T-helper 2 cell treated with Interferon-gamma antibody and Interleukin-4, amounts not matched to agents 100 ng/mL and 5 ng/mL, for 36 hours (primary cell): ENCODE data around the gene RAB20. TPM values are rescaled to one million over a fixed set of nuclear protein-coding genes. Genes with fewer than 3 reads are reported as not detected.
"Not testable (repeated sequence)": the region's sequence is repeated elsewhere in the genome, so short reads cannot be mapped to it uniquely, and the experiment has no call there.

Experiments
- intact Hi-C: fragments of 100-400 bp; cut with micrococcal nuclease; formaldehyde crosslinking; loops from one replicate; pipeline ENCODE4 v1.15.1; 2023
- total RNA-seq: library from RNA; stranded (reverse); gene quantifications from 2 replicates; pipeline ENCODE4 v1.2.3, GENCODE V29; 2022

The RAB20 gene
- total RNA-seq, 1 donor from 2014 or later = 2.3 TPM

DNA sequence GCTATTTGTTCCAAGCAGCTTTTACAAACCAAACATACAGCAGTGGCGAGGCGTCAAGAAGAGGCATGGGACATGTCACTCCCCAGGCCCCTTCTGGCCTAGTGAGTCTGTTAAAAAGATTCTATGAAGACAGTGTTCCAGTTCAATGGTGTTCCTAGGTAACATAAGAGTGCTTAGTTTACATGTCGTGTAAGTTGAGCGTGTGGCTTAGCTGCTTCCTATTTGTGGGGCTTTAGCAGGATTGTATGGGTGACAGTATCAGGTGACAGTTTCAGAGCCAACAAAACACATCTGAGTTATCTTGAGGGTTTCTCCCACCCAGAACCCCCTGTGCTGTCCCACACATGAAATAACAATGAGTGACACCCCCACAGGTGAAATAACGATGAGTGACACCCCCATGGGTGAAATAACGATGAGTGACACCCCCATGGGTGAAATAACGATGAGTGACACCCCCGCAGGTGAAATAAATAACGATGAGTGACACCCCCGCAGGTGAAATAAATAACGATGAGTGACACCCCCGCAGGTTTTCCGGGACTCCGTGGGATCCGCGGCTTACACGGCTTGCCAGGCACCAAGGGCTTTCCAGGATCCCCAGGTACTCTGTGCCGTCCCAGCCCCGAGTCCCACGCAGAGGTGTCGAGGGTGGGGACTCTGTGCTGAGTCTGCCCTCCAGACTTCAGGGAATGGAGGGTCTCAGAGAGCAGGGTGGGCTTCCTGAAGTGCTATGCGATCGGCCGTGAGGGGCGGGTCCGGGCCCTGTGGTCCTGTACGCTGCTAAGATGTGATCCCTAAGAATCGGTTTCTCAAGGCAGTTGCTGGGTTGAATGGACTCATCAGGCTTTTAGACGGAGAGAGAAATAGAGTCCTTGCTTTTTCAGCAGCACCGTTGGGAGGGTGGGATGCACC lies 68.6 kb downstream of the RAB20 start:
- intact Hi-C loops = no loop called here

DNA sequence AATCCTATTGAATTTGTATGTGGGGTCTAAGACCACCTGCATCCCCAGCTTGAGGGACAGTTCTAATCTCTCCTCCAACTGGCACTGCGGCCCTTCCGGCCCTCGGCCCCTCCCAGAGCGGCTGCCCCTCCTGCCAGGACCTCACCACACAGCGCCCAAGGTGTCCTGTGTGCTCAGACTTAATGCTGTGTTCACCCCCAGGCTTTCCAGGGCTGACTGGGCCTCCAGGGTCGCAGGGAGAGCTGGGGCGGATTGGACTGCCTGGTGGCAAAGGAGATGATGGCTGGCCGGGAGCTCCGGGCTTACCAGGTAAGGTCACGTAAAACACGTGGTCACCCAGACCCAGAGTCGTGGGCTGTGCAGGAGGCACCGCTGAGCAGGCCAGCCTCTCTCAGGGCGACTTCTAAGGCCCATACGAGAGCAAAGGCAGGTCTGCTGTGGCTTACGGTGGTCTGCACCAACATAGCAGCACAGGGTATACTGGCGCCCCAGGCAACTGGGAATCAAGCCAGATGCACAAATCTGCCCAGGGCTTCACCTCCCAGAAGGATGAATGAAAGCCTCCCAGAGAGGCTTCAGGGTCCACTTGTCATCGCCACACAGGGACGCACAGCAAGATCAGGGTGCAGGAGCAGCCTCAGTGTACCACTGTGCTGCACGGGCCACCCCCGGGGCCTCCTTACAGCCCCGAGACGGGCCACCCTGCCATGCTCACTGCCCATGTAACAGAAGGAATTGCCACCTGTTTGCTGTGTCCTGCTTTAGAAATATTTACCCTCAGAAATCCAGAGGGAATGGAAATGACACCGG lies 69.4 kb downstream of the RAB20 start:
- intact Hi-C loops = no loop called here

DNA sequence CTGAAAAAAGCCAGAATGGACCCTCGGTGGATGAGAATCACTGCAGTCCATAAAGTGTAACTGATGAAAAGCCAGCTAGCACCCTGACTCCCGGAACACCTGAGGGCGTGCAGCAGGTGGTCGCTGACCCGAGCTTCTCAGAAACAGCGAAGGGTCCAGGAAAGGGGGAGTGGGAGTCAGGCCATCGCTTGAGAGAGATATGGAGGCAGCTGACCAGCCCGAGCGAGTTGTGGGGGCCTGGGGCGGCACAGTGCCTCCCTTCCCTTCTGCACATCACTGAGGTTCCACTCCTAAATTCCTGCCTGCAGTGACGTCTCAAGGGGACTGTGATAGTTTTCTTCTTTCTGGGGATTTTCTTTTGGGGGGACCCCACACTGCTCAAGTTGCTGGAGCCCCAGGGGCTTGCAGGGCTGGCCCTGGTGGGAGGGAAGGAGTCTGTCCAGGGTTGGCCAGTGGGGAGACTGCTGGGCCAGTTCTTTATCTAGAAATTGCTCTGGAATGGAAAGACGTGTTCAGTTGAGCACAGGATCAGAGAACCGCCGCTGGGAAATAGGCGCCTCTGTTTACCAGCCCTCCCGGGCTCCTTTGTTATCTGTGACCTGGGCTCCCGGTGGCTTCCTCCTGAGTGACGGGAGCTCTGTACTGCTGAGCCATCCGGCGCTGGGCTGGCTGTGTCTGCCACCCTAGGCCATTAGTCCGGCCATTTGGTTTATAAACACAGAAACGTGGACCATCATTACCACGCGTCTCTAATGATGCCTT lies 71.3 kb downstream of the RAB20 start:
- intact Hi-C loops = no loop called here

DNA sequence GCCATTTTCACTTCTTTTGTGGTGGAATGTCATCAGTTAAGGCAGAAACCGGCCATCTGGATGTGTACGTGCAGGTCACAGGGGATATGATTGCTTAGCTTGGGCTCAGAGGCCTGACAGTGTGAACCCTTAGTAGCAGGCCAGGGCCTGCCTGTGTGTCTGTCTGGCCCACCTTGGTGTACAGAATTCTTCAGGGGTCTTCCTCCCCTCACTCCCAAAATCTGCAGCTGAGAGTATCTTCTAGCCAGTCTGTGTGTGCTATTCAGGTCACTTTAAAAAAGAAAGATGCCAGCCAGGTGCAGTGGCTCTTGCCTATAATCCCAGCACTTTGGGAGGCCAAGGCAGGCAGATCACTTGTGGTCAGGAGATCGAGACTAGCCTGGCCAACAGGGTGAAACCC lies 74.6 kb downstream of the RAB20 start:
- intact Hi-C loops = not testable (repeated sequence)

DNA sequence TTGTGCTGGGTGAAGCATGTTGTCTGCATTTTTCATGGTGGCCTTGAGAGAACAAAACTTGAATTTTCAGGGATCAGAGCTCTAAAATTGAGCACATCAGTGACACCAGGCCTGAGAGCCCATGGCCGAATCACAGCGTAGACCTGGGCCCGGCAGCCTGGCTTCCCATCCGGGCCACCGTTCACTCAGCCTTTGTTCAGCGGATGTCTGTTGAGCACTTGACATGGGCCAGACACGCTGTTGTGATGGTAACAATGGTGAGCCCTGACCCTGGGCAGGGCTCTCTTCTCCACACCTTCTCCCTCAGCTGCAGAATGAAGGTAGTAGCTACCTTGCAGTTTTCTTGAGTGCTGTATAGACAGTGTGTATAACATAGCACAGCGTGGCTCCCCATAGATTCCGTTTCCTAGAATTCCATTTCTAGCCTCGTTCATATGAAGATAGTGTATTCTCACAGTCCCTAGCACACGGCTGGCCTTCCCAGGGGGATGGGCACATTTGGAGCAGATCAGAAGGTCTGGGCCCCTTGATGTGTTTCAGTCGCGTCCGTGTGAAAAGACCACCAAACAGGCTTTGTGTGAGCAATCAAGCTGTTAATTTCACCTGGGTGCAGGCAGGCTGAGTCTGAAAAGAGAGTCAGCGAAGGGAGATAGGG lies 75.3 kb downstream of the RAB20 start:
- intact Hi-C loops = no loop called here

DNA sequence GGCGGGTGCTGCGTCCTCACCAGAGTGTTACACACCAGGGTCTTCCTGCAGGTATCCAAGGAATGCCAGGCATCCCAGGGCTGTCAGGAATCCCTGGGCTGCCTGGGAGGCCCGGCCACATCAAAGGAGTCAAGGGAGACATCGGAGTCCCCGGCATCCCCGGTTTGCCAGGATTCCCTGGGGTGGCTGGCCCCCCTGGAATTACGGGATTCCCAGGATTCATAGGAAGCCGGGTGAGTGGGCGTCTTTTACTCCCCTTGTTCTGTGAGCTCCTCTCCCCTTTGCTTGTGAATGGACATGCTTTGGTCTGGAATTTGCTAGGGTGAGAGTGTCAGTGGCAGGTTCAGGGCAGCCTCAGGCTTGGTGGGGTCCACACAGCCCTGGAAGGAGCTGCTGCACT lies 75.9 kb downstream of the RAB20 start:
- intact Hi-C loops = no loop called here

DNA sequence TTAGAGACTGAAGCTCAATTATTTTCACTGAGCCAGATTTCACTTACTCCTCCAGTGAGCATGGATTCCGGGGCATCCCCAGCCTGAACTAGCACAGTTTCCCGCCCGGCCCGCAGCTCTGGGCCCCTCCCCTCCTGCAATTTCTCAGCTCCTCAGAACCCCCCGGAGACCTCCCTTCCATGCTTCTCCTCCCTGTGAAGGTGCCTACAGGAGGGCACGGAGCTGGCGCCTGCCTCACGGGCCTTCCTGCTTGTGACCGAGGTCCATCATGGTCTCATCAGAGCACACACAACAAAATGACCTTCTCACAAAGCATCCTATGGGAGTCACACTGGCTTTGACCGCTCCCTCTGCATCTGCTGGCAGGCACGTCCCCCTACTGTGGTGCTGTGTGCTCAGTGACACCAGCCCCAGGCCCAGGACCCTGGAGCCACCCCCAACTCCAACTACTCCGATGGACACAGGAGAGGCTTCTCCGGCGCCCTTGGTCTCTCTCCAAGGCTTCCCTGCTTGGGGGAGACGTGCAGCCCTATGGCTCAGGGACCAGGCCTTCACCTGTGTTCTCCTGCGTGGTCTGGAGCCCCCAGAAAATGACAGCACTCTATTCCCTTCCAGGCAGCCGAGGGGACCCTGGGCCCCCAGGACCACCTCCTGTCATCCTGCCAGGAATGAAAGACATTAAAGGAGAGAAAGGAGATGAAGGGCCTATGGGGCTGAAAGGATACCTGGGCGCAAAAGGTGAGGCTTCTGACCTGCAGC lies 77.1 kb downstream of the RAB20 start:
- intact Hi-C loops = no loop called here

DNA sequence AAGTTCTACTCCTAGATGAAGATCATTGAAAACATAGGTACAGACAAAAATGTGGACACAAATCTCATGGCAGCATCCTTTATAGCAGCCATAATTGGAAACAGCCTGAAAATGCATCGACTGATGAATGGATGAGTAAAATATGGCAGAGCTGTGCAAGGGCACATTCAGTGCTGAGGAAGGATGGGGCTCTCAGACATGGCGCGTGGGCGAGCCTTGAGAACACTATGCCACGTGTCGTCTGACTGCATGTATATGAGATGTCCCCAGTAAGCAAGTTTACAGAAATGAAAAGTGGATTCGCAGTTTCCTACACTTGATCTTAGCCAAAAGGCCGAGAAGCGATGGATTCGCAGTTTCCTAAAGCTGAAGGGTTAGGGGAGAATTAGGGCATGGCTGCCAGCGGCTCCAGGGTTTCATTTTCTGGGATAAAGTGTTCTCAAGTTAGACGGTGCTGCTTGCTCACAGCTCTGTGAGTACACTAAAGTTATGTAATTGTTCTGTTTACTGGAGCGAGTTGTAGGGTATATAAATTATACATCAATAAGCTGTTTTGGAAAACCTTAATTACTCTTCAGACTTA lies 78.0 kb downstream of the RAB20 start:
- intact Hi-C loops = no loop called here

DNA sequence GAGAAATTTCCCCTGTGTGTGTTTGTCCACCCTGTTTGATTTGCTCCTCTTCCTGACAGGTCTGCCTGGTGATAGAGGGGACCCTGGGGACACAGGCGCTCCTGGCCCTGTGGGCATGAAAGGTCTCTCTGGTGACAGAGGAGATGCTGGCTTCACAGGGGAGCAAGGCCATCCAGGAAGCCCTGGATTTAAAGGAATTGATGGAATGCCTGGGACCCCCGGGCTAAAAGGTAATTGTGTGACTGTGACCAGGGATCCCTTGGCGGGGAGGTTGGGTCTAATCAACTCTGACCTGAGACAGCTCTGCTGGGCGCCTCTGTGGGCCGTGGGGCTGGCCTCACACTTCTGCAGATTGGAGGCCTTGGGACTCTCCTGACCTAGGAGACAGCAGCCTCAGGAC lies 81.4 kb downstream of the RAB20 start:
- intact Hi-C loops = no loop called here

DNA sequence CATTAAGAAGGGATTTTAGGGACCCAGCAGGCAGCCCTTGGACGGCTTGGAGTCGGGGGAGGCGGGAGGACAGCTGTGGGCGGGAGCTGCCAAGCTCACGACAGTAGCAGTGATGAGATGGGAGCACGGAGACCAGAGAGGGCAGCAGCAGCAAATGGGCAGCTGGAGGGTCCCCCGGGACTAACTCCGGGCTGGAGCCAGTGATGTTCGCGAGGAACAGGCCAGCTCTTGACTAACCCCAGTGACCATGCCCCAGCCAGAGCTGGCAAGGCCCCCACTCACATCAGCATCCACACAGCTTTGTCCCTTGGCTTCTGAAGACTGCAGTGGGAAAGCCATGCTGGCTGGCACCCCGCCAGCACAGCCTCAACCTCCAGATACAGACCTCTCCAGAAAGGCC lies 81.9 kb downstream of the RAB20 start:
- intact Hi-C loops = no loop called here

DNA sequence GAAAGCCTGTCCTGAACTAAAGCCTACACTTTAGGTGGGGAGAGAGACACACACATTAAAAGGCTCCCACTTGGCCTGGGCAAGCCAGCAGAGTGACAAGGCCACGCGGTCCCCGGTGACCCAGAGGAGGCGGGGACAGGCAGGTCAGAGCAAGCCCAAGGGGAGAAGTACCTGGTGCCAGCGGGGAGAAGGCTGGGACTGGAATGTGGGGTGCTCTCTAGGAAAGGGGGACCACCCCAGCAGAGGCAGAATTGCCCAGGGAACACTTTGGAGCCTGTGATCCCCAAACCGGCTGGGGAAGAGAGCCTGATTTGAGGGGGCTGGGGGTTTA lies 82.3 kb downstream of the RAB20 start:
- intact Hi-C loops = no loop called here

DNA sequence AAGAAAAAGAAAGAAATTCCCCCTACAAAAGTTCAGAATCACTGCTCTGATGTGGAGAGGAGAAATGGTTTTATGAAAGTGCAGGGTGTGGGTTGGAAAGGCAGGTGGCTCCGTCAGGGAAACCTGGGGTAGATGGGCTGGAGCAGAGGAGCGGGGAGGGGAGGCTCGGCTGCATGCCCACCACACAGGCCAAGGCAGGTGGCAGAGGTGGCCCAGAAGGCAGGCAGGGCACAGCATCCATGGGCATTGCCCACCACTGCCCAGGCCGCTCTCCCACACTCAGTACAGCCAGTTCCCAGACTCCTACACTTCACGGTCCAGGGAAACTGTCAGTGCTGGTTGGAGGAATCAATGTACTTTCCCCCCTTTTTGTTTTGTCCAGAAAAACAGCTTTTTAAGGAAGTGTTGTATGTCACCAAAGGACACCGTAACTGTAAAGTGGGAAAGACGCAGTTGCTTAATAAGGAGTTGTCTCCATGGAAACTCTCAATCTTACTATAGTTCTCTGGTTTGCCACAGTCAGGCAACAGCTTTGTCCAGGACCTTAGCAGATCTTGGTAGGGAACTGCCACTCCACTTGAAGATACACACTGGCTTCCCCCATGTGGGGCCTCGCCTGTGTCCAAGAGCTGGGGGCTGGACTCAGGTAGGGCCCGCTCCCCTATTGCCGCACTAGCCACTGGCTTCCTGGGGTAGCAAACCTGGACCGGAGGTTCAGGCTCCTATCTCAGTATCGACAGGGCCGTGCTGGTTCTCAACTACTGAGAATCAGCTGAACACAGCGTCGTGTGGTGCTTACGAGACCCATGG lies 82.9 kb downstream of the RAB20 start:
- intact Hi-C loops = no loop called here

DNA sequence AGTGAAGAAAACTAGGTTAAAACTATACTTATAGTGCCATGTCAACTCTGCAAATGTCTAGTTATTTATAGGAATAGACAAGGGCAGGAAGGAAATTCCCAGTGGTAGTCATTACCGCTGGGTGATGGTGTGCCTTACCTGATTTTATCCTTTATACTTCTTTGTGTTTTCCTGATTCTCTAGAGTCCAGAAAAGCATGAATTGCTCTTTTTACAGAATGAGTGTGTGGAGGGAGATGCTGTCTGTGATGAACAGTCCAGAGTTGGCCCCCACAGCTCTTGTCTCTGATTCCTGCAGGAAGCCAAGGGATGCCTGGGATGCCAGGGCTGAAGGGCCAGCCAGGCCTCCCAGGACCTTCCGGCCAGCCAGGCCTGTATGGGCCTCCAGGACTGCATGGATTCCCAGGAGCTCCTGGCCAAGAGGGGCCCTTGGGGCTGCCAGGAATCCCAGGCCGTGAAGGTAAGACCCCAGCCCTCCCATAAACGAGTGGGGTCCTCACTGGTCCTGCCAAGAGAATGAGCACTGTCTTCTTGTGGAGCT lies 83.7 kb downstream of the RAB20 start:
- intact Hi-C loops = no loop called here

DNA sequence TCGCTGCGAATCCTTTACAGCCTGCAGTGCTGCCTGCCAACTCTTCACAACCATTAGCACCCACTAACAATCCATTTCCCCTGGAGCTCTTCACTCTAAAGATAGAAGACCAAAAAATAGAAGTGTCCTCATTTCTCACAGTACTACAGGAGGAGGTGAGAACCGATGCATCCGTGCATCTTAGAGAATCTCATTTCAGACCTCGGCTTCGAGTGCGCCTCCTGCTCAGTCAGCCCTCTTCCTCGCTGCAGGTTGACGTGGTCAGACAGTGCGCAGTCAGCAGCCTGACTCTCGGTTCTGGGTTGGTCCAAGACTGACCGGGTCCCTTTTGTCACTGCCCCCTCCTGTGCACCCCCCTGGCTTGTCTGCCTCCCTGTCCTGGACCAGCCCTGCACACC lies 85.3 kb downstream of the RAB20 start:
- intact Hi-C loops = no loop called here

DNA sequence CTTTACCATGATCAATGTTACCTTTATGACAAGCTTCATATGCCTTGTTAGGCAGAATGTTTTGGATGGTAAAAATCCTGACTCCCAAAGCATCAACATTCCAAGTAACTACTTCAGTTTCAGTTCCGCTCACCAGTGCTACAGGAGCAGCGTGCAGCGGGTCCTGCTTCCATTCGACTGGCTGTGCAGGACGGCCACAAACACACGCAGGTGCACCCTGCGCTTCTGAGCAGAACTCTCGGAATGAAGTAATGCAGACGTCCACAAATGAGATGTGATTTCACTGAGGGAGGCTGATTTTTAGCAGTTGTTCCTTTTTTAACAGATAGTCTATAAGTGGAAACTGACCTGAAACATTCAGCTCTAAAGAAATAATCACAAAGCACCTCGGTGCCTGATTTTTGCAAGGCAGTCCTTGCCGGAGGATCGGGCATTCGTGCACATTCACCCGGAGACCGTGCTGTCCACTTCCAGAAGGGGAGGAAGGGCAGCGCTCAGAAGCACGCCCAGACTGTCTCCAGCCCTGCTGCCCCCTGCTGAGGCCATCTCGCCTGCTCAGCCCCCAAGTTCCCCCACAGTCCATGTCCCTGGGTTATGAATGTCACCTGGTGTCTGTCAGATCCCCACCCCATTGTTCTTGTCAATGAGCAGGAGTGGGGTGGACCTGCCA lies 85.8 kb downstream of the RAB20 start:
- intact Hi-C loops = no loop called here

DNA sequence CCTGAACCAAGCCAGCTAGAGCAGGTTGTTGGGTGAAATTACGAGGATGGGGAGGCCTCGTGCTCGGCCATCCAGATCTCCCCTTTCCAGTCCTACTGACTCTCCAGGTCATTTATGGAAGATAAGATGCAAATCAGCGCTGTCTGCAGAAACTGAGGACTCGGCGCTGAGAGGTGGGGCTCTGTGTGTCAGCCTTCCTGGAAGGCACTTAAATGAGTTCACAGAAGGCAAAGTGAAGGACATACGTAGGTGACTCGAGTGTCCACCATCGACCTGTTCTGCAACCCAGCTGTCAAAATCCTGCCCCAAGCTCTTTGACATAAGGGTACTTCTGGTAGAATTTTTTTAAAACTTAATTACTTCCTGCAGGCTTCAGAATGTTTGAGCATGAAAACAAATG lies 86.4 kb downstream of the RAB20 start:
- intact Hi-C loops = no loop called here

DNA sequence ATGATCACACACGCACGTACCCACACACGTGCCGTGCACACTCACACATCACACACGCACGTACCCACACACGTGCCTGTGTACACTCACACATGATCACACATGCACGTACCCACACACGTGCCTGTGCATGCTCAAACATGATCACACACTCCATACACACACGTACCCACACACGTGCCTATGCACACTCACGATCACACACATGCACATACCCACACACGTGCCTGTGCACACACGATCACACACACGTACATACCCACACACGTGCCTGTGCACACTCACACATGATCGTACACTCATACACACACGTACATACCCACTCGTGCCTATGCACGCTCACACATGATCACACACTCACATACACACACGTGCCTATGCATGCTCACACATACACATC lies 86.8 kb downstream of the RAB20 start:
- intact Hi-C loops = no loop called here
